ENCODE measurements around the gene KIRREL2. TPM values are rescaled to one million over a fixed set of nuclear protein-coding genes. Genes with fewer than 3 reads are reported as not detected.

The KIRREL2 gene
- total RNA-seq, 1 experiment from 2014 or later, result 3.1 TPM

- Histone ChIP-seq H4K91ac (ENCODE audit: insufficient read length, low read depth, low read length) (no peak overlapping the region), H2BK15ac (ENCODE audit: low read depth, low read length) (no peak overlapping the region), H2AK5ac (ENCODE audit: insufficient read length, low read length) (no peak overlapping the region), H3K18ac (ENCODE audit: insufficient read length, low read depth, low read length) (no peak overlapping the region), H3K27me3 (ENCODE audit: insufficient read depth, low read length) (no peaks in the 10 kb centered on the region), H3K9me3 (ENCODE audit: control insufficient read depth, low read depth, low read length) (no peaks in the 10 kb centered on the region), H2BK120ac (ENCODE audit: low read depth, low read length, poor library complexity, severe bottlenecking) (no peak overlapping the region), H3K14ac (ENCODE audit: insufficient read depth, low read length) (no peak overlapping the region), H3K79me2 (ENCODE audit: insufficient read depth, low read length) (no peaks in the 10 kb centered on the region), H3K27ac (ENCODE audit: insufficient read length, low read depth, low read length) (no peak overlapping the region), H3K56ac (ENCODE audit: insufficient read length, low read depth, low read length) (no peak overlapping the region), H3K9ac (ENCODE audit: extremely low read depth, insufficient read length, low read length) (no peak overlapping the region), H2BK12ac (ENCODE audit: insufficient read length, low read depth, low read length) (no peak overlapping the region), H3K4ac (ENCODE audit: low read depth, low read length) (no peak overlapping the region), H3K79me1 (ENCODE audit: insufficient read depth, low read depth, low read length, poor library complexity, severe bottlenecking) (peaks cover 3% of the 10 kb centered on the region), H2AFZ (ENCODE audit: low read length) (no peak overlapping the region), H4K20me1 (ENCODE audit: control insufficient read depth, insufficient read depth, insufficient read length) (no peaks in the 10 kb centered on the region), H3K23me2 (ENCODE audit: insufficient read length, low read depth, low read length, poor library complexity, severe bottlenecking) (peaks cover 6% of the 10 kb centered on the region), H2BK20ac (ENCODE audit: low read depth, low read length, poor library complexity, severe bottlenecking) (no peak overlapping the region), H4K5ac (ENCODE audit: insufficient read length, low read depth, low read length) (no peak overlapping the region), H2BK5ac (ENCODE audit: insufficient read length, low read length) (no peak overlapping the region), H4K8ac (replicated peaks; ENCODE audit: insufficient read length, low read depth, low read length) (no peak overlapping the region), H3K23ac (ENCODE audit: insufficient read length, low read depth, low read length) (no peak overlapping the region), H3K4me2 (ENCODE audit: insufficient read depth, insufficient read length, low read length) (no peak overlapping the region), H3T11ph (ENCODE audit: low read length) (no peak overlapping the region), H3K4me1 (ENCODE audit: insufficient read depth, low read length) (no peaks in the 10 kb centered on the region)
- Mint-ChIP-seq H3K4me3 (no peak overlapping the region), H3K27me3 (ENCODE audit: low read depth) (no peaks in the 10 kb centered on the region), H3K36me3 (ENCODE audit: insufficient read depth in 1 of 3, low read depth in 3 of 3) (peaks cover 15 to 52% (median 45%) of the 10 kb centered on the region in 3 experiments; a peak in 6 of 7 replicates), H3K27ac (peak overlapping the region in 1 of 3 experiments; percentile 8; a peak in 1 of 7 replicates), H3K4me1 (peaks cover 0 to 10% of the 10 kb centered on the region in 2 experiments; a peak in 2 of 4 replicates), H3K9me3 (no peaks in the 10 kb centered on the region)
- WGBS (ENCODE audit: extremely low coverage, insufficient read length, low lambda C conversion rate), result no CpG with 5 or more reads among the region's 21 CpGs
- TF ChIP-seq CTCF (conservative IDR thresholded peaks at IDR 0.05), result no peak
- no peak for DNase-seq
Measured at GRCh38 chr19:35895911-35896642, 39.4 kb downstream of the KIRREL2 start.
